ENCODE data around the gene SLC6A6.

The SLC6A6 gene

DNA sequence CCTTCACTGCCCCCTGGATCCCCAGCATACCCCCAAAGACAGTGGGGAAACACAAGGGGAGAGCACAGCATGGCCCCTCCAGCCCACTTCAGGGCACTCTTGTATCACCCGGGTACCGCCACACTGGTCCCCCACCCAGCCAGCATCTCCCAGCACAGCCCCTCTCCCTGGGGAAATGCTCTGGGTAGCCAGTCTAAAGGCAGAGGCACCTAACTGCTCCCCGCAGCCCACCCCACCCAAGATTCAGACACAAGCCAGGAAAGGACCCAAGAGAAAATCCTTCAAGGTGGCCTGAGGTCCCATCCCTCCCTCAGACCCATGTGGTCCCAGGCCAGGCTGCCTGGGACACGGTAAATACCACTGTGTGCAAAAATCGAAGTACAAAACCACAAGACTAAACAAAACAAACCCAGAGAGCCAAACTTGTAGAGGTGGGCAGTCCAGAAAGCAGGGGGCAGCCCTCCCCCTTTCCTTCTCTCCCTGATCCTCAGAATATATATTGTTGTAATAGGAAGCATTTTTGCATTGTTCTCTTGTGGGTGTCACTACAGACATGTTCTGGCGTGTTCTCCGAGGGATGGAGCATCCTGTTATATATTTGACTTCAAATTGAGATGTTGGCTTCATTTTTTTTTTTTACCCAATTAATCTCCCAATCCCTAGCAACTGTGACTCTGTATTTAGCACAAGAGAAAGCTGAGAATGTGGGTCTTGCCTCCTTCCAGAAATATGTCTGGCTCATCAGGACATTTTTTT lies 86.1 kb downstream of the SLC6A6 start:
- DNase-seq: no peak

DNA sequence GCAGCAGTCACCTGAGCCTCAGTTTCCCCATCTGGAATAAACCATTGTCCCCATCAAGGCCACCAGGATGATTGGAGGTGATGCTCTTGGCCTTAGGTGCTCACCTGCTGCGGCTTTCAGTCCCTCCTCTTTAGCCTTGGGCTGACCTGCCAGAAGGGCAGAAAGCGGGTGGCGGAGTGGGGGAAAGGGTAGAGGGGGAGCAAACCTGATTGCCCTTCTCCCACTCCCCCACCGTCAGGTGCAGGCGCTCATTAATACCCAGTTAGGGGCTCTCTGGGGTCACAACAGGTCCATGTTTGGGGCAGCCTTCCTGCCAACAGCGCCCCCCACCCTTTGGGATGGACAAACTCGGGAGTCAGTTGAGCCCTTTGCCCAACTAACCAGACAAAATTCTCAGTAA lies 87.2 kb downstream of the SLC6A6 start:
- no peak for DNase-seq

GRCh38 chr3:14490255-14490654 lies 87.8 kb downstream of the SLC6A6 start:
- no peak for DNase-seq

DNA sequence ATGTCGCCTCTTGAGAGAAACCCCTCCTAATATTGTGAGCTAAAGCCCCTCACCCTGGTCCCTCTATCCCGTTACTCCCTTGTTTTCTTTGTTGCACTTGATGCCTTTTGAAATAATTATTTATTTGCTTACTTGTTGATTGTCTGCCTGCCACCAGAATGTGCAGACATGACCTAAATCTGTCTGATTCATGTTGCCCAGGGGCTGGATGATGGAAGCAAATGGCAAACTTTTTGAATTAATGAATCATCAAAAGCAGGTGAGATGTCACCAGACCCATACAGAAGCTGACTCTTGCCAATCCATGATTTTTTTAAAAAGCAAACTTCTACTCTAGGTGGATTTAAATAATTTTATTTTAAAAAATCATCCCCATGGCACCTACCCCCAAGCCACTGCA lies 88.4 kb downstream of the SLC6A6 start:
- DNase-seq: no peak

- no peak for DNase-seq
Observed at GRCh38 chr3:14491396-14492190, 89.2 kb downstream of the SLC6A6 start.

- no peak for DNase-seq
Observed at GRCh38 chr3:14492948-14493881, 90.8 kb downstream of the SLC6A6 start.

DNA sequence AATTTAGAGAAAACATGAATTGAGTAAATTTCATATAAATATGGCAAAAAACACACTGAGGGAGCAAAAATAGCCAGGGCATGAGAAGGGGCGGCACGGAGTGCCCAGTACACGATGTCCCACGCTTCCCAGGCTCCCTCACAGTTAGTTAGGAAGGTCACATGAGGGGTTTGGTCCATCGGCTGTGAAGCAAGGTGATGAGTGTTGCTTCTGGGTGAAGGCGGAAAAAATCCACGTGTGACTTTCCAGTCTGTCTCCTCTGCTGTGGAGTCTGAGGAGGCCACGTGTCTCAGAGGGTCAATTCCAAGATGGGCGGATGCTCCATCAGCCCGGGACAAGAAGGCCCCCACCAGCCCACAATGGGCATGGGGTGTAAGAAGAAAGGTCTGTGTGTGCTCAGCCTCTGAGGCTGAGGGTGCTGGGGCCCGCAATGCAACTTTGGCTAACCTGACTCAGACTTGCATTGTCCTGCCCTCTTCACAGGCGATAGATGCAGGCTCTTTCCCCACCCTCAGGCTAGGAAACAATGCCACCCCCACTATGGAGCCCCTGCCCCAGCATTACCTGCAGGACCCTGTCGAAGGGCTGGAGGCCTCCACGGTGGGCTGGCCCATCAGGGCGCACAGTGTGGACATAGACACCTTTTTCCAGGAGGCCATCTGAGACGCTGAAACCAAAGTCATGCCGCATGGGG lies 92.0 kb downstream of the SLC6A6 start:
- DNase-seq: no peak

DNA sequence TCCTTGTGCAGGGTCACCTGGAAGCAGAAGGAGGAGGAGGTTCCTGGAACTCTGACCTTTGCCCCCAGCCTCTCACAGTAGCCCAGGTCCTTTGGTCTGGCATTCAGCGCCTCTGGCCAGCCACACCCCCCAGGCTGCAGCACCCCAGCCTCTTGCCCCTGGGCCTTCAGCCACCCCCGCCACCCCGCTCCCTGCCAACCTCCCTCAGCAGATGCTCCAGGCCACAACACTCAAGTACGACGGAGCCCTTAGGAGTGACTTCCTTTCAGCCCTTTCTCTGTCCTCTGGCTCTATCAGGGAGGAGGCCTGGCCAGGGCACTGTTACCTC lies 92.5 kb downstream of the SLC6A6 start:
- DNase-seq: no peak

DNA sequence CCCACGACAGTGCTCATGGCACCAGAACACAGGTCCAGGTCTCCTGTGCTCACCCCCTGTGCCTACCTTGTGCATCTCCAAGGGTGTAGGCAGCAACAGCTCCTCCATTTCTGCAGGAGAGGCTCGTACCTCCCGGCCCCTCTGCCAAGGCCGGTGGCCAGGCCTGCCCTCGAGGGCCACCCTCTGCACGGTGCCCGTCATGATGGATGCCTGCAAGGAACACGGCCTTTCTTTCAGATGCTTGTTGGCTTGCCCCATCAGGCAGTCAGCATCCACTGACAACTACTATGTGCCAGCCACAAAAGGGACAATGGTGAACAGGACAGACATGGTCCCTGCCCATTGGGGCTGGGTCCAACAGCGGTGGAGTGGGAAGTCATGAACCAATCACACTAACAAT lies 93.9 kb downstream of the SLC6A6 start:
- no peak for DNase-seq

- DNase-seq: no peak
Observed at GRCh38 chr3:14497321-14497720, 94.9 kb downstream of the SLC6A6 start.

- DNase-seq: no peak
Observed at GRCh38 chr3:14502472-14502871, 100.1 kb downstream of the SLC6A6 start.

DNA sequence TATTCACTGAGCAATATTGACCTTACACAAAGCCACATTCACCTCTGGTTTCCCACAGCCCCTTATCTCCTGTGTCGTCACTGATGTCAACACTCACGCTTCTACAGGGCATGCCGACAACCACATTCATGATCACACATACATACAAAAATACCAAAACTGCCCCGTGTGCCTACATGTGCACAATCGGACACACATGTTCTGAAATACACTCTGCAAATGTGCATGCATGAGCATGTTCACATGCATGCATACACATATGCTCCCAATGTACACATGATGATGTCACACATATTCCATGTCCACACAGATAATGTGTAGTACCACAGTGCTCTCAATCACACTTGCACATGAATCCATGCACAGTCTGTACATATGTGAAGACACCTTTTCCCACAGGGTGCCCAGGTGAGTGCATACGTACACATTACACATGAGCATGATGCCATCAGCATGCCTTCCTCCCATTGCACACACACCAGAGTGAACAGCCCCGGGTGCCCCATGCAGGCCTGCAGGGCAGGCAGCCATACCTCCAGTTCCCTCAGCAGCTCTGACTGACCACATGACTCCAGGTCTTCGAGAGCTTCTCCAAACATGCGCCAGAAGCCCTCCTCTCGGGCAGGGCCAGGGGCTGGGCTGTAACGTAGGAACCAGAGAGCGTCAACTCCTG lies 100.8 kb downstream of the SLC6A6 start:
- DNase-seq: no peak

GRCh38 chr3:14503706-14504065 lies 101.3 kb downstream of the SLC6A6 start:
- no peak for DNase-seq

GRCh38 chr3:14505001-14505802 lies 102.8 kb downstream of the SLC6A6 start:
- no peak for DNase-seq

- DNase-seq: no peak
Observed at GRCh38 chr3:14505803-14506500, 103.5 kb downstream of the SLC6A6 start.

- DNase-seq: no peak
Observed at GRCh38 chr3:14506626-14507304, 104.4 kb downstream of the SLC6A6 start.

DNA sequence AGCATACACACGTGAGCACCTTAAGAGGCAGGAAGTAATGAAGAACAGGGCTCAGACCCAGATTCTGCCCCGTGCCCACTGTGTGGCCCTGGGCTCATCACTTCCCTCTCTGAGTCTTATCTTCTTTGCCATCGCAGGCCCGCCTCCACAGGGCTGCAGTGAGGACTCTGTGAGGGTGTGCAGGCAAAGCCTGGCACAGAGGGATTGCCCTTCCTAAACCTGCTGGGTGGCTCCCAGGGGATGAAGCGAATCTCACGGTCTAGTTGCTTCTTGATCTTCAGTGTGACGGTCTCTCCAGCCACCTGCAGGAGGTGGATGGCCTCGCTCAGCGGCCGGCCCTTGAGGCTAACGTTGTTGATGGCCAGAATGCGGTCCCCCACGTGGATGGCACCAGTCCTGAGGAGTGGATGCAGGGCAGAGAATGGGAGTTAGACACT lies 104.9 kb downstream of the SLC6A6 start:
- no peak for DNase-seq

DNA sequence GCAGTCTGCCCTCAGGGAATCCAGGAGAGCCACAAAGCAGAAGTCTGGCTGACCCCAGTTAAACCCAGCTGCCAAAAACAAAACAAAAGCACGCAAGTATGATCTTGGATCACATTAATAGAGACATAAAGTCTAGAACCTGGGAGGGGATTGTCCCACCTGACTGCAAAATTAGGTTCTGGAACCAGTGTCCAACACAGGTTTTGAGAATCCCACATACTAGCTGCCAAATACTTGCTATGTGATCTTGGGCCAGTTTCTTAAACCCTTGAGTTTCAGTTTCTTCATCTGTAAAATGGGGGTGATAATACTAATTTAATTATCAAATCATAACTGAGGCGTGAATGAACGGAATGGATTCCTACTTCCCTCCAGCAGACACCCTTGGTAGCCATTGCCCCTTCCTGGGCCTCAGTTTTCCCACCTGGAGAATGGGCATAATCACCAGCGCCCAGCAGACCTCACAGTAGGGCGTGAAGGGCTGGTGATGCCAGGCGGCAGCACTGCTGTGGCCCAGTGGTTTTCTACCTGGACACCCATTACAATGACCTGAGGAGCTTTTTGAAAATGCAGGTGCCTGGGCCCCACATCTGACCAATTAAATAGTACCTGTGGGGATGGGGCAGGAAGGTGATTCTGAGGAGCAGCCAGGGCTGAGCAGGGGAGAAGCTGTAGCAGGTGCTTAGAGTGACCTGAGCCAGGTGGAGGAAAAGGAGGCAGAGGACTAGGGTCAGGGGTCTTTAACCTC lies 105.5 kb downstream of the SLC6A6 start:
- no peak for DNase-seq

DNA sequence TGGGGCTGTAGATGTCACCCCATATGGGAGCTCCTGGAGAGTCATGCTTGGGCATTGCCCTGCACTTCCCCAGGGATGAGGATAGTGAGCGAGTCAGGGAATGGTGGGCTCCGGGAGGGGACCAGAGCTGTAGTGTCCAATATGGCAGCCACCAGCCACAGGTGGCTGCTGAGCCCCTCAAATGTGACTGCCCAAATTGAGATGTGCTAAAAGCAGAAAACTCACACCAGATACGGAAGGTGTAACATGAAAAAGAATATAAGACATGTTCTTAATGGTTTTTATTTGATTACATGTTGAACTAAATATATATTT lies 106.1 kb downstream of the SLC6A6 start:
- no peak for DNase-seq

Data from fibroblast of skin of back (primary cell).